ENCODE measurements around the gene JUND. TPM values are rescaled to one million over a fixed set of nuclear protein-coding genes. Genes with fewer than 3 reads are reported as not detected.

JUND gene
- total RNA-seq, 2 donors from 2014 or later = 177 to 418 TPM

DNA sequence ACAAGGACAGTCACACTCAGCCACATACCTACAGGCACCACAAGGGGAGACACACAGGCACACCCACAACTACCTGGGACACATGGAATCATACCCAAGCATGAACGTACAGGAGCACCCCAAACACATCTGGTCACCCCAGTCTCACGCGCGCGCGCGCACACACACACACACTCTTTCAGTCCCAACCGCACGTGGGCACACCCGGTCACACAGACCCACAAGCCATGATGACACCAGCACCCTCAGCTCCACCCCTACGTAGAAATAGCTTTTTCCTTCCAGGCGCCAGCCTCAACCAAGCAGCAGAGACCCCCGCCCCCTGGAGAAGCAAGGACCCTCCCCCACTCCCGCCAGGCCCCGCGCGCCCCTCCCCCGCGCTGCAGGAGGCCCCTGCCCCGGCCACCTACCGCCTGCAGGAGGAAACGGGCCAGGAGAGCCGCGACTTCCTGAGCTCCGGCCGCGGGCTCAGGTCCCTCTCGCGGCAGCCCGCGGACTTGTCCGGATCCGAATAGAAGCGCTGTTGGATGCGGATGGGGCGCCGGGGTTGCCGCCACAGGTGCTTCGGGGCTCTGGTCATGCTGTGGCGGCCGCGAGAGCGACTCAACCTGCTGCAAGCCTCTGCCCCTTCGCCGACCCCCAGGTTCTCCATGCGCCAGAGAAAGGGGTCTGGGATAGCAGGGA lies 48.7 kb downstream of the JUND start:
- H3K27ac ChIP-seq = no peak overlapping the region
- H3K4me3 ChIP-seq = no peak overlapping the region
- no peaks in the 10 kb centered on the region for H3K9me3 ChIP-seq
- intact Hi-C loops (cut with DNase I) = no loop called here
- H3K4me1 ChIP-seq = no peaks in the 10 kb centered on the region
- H3K36me3 ChIP-seq = no peaks in the 10 kb centered on the region
- H3K9ac ChIP-seq (ENCODE audit: low read depth in 2 of 2, low read length in 2 of 2) = no peak overlapping the region
- no peak for DNase-seq
- H3K27me3 ChIP-seq = peaks cover 9% of the 10 kb centered on the region
- no peak for TF ChIP-seq CTCF (IDR thresholded peaks at IDR 0.05)

- intact Hi-C loops (cut with DNase I) = no loop called here
- H3K9me3 ChIP-seq = no peaks in the 10 kb centered on the region
- H3K4me3 ChIP-seq = no peak overlapping the region
- DNase-seq = no peak
- H3K9ac ChIP-seq (ENCODE audit: low read depth in 2 of 2, low read length in 2 of 2) = no peak overlapping the region
- no peak for TF ChIP-seq CTCF (IDR thresholded peaks at IDR 0.05)
- H3K27ac ChIP-seq = no peak overlapping the region
- H3K4me1 ChIP-seq = no peaks in the 10 kb centered on the region
- H3K27me3 ChIP-seq = peaks cover 9% of the 10 kb centered on the region
- H3K36me3 ChIP-seq = no peaks in the 10 kb centered on the region
Observed at GRCh38 chr19:18231775-18232174, 49.6 kb downstream of the JUND start.

GRCh38 chr19:18230941-18231734 lies 50.3 kb downstream of the JUND start:
- H3K4me1 ChIP-seq = peaks cover under 1% of the 10 kb centered on the region
- no peaks in the 10 kb centered on the region for H3K36me3 ChIP-seq
- no peak for DNase-seq
- H3K27ac ChIP-seq = no peak overlapping the region
- intact Hi-C loops (cut with DNase I) = no loop called here
- H3K9me3 ChIP-seq = no peaks in the 10 kb centered on the region
- H3K27me3 ChIP-seq = peaks cover 12% of the 10 kb centered on the region
- H3K4me3 ChIP-seq = no peak overlapping the region
- no peak for TF ChIP-seq CTCF (IDR thresholded peaks at IDR 0.05)
- H3K9ac ChIP-seq (ENCODE audit: low read depth in 2 of 2, low read length in 2 of 2) = no peak overlapping the region

GRCh38 chr19:18229915-18230314 lies 51.5 kb downstream of the JUND start:
- no peak for DNase-seq
- no peak overlapping the region for H3K4me3 ChIP-seq
- no peaks in the 10 kb centered on the region for H3K36me3 ChIP-seq
- peaks cover 7% of the 10 kb centered on the region for H3K4me1 ChIP-seq
- intact Hi-C loops (cut with DNase I) = no loop called here
- no peak overlapping the region for H3K27ac ChIP-seq
- H3K9ac ChIP-seq (ENCODE audit: low read depth in 2 of 2, low read length in 2 of 2) = no peak overlapping the region
- TF ChIP-seq CTCF (IDR thresholded peaks at IDR 0.05) = no peak
- H3K9me3 ChIP-seq = no peaks in the 10 kb centered on the region
- peaks cover 24% of the 10 kb centered on the region for H3K27me3 ChIP-seq

Small RNA genes lying within 50 kb of the gene (microRNA-seq; reads per million reads assigned to microRNA genes)
- gene MIR3188 = 2.8 reads per million

Other genes with a start within 250 kb of the JUND start
- 1 to 10 TPM in 1 of 2 donors, under 1 TPM in 1; 0.53 to 1.1 TPM for gene IL12RB1, start 194.7 kb downstream of the JUND start, total RNA-seq
- gene MAST3, start 183.8 kb downstream of the JUND start, total RNA-seq = 10 to 100 TPM; 24.3 to 30.9 TPM
- gene PIK3R2, start 128.5 kb downstream of the JUND start, total RNA-seq = 10 to 100 TPM; 42.9 to 48.2 TPM
- gene IFI30, start 107.8 kb downstream of the JUND start, total RNA-seq = 10 to 100 TPM; 47.1 to 95.2 TPM
- gene MPV17L2, start 88.4 kb downstream of the JUND start, total RNA-seq = 10 to 100 TPM in 1 of 2 donors, 1 to 10 TPM in 1; 8.9 to 21.7 TPM
- 1 to 10 TPM; 3.5 to 4.2 TPM for gene RAB3A, start 77.6 kb downstream of the JUND start, total RNA-seq
- gene PDE4C, start 55.2 kb downstream of the JUND start, total RNA-seq = 1 to 10 TPM; 2.1 TPM
- 1 to 10 TPM; 1.7 to 3.0 TPM for gene IQCN, start 7.2 kb downstream of the JUND start, total RNA-seq
- gene LSM4, start 41.5 kb upstream of the JUND start, total RNA-seq = 100 to 1,000 TPM; 128 to 308 TPM
- 10 to 100 TPM; 62.6 to 99.0 TPM for gene PGPEP1, start 59.0 kb upstream of the JUND start, total RNA-seq
- 100 to 1,000 TPM; 120 to 159 TPM for gene GDF15, start 104.5 kb upstream of the JUND start, total RNA-seq
- 1 to 10 TPM; 1.4 to 3.9 TPM for gene LRRC25, start 116.0 kb upstream of the JUND start, total RNA-seq
- 10 to 100 TPM; 40.1 to 77.3 TPM for gene SSBP4, start 137.8 kb upstream of the JUND start, total RNA-seq
- gene ISYNA1, start 156.5 kb upstream of the JUND start, total RNA-seq = 10 to 100 TPM; 17.7 to 25.7 TPM
- gene ELL, start 240.4 kb upstream of the JUND start, total RNA-seq = 10 to 100 TPM; 16.3 to 18.6 TPM